ENCODE measurements around the gene OR2T29.
"Not testable (repeated sequence)": the region's sequence is repeated elsewhere in the genome, so short reads cannot be mapped to it uniquely, and the experiment has no call there.

GRCh38 chr1:248551027-248551426, 11.5 kb downstream of the OR2T29 start:
- not testable (repeated sequence) for TF ChIP-seq POLR2A, CTCF (IDR thresholded peaks at IDR 0.05)

Data from esophagus squamous epithelium (tissue), 4 donors.